NT2/D1 (cell line): ENCODE data around the gene ZNF593OS.

Source experiments
- DNase-seq: peaks from one replicate; pipeline ENCODE4 v3.0.0-alpha.2; 2011; ENCODE audit warnings: low read depth, low spot score
- H3K27me3 ChIP-seq: 2 replicates; pipeline ENCODE4 v1.6.0; 2011; ENCODE audit warnings: mild to moderate bottlenecking; ENCODE audit not compliant: insufficient read length, insufficient read depth
- H3K36me3 ChIP-seq: 2 replicates; pipeline ENCODE4 v1.6.1; 2011; ENCODE audit warnings: mild to moderate bottlenecking, low read length, mixed read lengths; ENCODE audit not compliant: insufficient read depth, insufficient read length
- H3K4me1 ChIP-seq: 2 replicates; pipeline ENCODE4 v1.5.1; 2011; ENCODE audit not compliant: insufficient read depth, insufficient read length
- H3K4me3 ChIP-seq: 2 replicates; pipeline ENCODE4 v1.5.1; 2011; ENCODE audit warnings: low read depth; ENCODE audit not compliant: insufficient read length
- H3K9ac ChIP-seq: 2 replicates; pipeline ENCODE4 v1.6.0; 2011; ENCODE audit warnings: low read depth; ENCODE audit not compliant: insufficient read length
- H3K9me3 ChIP-seq: 2 replicates; pipeline ENCODE4 v1.5.1; 2011; ENCODE audit warnings: mild to moderate bottlenecking, low read length; ENCODE audit not compliant: insufficient read depth
- SUZ12 ChIP-seq: IDR thresholded peaks from 2 replicates; pipeline ENCODE4 v1.6.1; 2011; ENCODE audit not compliant: insufficient read length, insufficient read depth; ENCODE audit errors: extremely low read depth
- YY1 ChIP-seq: IDR thresholded peaks from 2 replicates; pipeline ENCODE4 v1.6.1; 2011; ENCODE audit not compliant: insufficient read length, insufficient read depth
- ZNF274 ChIP-seq: IDR thresholded peaks from 2 replicates; pipeline ENCODE4 v1.6.1; 2011; ENCODE audit warnings: mild to moderate bottlenecking, low read depth, low read length

ZNF593OS gene

DNA sequence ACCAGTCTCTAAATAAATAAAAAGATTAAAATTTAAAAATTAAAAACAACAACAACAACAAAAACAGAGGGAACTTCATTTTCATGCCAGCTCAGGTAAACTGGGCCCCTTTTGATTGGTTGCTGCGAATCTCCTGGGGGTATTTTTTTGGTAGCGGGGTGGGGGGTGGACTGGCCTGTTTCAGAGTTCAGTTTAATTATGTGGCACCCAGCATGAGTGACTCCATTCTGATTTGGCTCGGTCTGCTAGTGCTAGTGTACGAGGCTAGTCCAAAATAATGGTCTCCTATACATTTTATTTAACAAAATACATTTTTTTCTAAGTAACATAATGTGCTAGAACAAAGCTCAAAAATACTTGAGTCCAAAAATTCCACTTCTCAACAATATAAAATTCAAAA lies 41.9 kb downstream of the ZNF593OS start:
- no peaks in the 10 kb centered on the region for H3K9me3 ChIP-seq
- no peaks in the 10 kb centered on the region for H3K4me1 ChIP-seq
- no peak for DNase-seq
- no peak for TF ChIP-seq YY1
- H3K36me3 ChIP-seq, result no peaks in the 10 kb centered on the region
- no peak overlapping the region for H3K4me3 ChIP-seq
- no peak overlapping the region for H3K9ac ChIP-seq
- no peaks in the 10 kb centered on the region for H3K27me3 ChIP-seq

DNA sequence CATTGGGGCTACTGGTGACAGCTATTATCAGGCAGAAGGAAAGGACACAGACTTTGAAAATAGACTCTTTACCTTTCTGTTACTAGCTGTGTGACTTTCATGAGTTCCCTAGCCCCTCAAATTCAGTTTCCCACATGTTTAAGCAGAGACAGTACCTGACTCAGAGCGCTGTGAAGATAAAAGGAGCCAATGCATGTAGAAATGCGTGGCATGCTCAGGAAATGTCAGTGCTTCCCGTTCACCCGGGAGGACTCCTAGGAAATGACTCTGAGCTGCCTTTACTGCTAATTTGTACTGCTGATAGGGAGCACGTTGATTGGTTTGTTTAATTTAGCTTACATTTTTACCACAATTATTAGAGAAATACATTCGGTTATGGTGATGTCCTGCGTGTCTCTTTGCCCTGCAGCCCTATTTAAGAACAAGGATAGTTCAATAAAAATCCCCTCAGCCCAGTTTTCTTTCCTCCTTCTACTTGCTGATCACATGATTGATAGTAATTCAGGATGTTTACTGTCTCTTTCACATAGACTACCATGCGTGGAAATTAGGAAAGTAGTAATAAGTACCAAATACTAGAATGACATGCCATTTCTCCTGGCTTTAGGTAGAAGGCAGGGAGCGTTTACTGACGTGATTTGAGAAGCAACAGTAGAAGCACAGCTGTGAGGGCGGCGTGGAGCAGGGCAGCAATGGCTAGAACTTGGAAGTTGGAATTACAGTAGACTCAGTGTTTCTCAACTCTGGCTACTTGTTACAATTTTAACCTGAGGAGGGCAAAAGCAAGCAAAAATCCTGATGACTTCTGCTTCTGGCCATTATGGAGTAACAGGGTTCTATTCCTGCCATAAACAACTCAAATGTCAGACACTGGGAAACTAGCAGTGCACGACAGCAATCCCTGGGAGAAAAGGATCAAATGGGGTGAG lies 44.1 kb downstream of the ZNF593OS start:
- no peaks in the 10 kb centered on the region for H3K36me3 ChIP-seq
- H3K9me3 ChIP-seq, result no peaks in the 10 kb centered on the region
- H3K4me3 ChIP-seq, result no peak overlapping the region
- TF ChIP-seq SUZ12 (no peak), YY1 (no peak), ZNF274 (no peak)
- DNase-seq, result no peak
- H3K27me3 ChIP-seq, result no peaks in the 10 kb centered on the region
- H3K4me1 ChIP-seq, result no peaks in the 10 kb centered on the region
- H3K9ac ChIP-seq, result no peak overlapping the region

DNA sequence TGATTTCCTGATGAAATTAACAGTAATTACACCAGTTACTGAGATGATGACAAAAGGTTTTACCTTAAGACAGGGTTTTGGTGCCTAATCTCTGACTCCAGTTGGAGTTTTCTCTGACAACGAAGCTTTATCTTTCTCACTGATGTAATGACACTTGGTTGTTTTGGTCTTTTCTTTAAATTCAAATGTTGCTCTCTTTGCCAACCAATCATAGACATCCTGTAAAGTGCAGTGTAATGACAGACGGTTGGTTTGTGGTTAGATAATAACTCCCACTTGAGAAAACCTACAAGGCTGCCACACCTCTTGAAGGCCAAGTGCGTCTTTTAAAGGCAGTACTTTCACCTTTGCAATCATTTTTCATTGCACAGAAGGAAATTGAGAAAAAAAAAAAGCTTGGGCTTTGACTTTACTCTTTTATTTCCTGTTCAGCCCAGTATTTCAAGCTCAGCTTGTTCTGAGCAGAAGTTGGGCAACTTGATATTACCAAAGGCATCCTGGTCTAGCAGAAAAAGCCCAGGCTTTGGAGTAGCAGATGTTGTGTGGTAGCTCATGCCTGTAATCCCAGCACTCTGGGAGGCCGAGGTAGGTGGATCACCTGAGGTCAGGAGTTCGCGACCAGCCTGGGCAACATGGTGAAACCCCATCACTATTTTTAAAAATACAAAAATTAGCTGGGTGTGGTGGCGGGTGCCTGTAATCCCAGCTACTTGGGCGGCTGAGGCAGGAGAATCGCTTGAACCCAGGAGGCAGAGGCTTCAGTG lies 45.1 kb downstream of the ZNF593OS start:
- Histone ChIP-seq H3K4me1 (no peaks in the 10 kb centered on the region), H3K36me3 (no peaks in the 10 kb centered on the region), H3K9me3 (no peaks in the 10 kb centered on the region), H3K9ac (no peak overlapping the region), H3K4me3 (no peak overlapping the region), H3K27me3 (no peaks in the 10 kb centered on the region)
- TF ChIP-seq YY1 (no peak), ZNF274 (no peak), SUZ12 (no peak)
- DNase-seq, result no peak

DNA sequence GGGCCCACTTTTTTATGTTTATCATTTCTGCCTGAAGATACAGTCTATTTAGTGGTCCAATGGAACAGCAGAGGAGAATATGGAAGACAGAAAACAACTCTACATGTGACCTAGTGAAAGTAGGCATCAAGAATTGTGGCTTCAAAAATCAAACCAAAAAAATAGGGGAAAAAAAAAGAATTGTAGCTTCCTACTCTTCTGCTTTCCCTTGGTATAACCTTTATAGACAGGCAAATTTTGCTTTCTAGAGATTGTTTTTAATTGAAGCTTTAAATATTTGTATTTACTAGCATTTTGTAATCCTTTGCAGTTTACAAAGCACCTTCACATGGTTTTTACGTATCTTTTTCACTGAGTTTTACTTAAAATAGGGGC lies 45.7 kb downstream of the ZNF593OS start:
- no peaks in the 10 kb centered on the region for H3K9me3 ChIP-seq
- TF ChIP-seq ZNF274 (no peak), SUZ12 (no peak)
- no peaks in the 10 kb centered on the region for H3K36me3 ChIP-seq
- no peaks in the 10 kb centered on the region for H3K27me3 ChIP-seq
- H3K9ac ChIP-seq, result no peak overlapping the region
- H3K4me3 ChIP-seq, result no peak overlapping the region
- no peak for DNase-seq
- no peaks in the 10 kb centered on the region for H3K4me1 ChIP-seq

DNA sequence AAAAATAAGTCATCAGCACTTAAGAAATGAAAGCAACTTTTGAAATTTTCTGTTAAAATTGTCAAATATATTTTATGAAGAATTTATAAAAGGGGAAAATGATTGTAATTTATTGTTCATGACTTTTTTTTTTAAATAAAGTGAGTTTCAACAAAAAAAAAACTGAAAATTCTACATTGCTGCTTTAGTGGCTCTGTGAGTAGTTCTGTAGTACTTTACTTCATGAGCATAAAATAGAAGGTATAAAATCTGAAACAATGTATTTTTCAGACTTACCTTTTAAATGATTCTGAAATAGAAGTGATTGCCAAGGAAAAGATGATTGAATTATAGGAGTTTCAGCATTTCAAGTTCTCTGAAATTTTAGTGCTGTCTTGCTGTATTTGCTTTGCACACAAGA lies 46.2 kb downstream of the ZNF593OS start:
- Histone ChIP-seq H3K27me3 (no peaks in the 10 kb centered on the region), H3K36me3 (no peaks in the 10 kb centered on the region), H3K9ac (no peak overlapping the region), H3K4me1 (no peaks in the 10 kb centered on the region), H3K4me3 (no peak overlapping the region), H3K9me3 (no peaks in the 10 kb centered on the region)
- TF ChIP-seq ZNF274 (no peak), SUZ12 (no peak), YY1 (no peak)
- no peak for DNase-seq

DNA sequence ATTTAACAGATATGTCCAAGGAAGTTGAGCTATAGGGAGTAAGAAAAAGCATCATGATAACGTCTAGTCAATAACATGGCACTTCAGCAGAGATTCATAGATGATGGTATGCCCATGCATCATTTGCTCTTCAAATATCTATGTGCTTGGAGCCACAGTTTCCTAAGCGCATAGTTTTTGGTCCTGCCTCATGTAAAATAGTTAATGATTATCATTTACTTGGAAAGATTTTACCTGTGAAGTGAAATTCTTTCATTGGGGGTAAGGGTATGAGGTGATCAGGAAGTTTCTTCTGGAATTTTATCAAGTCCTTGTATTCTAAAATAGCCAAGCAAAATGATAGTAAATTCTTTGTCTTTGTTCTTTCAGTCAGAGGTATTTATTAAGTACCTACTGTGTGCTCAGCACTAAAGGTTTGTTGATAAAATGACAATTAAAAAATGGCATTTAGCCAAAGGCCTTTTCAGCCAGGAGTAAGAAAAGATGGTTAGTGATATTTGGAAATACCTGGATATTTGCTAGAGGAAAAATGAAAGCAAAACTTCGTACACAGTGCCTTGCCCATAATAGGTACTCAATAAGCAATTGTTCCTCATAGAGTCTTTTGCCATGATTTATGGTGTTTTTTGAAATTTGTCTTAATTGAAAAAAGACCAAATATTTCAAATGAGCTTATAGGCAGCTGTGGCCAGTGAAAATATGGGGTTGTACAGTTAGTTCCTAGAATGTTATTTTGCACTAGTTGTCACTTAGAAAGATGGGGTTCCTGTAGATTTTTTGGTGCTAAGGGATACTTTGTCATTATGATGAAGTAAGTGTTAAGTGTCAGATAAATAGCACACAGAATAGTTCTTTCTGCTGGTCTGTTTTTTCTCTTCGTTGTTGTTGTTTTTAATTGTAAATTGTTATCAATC lies 47.0 kb downstream of the ZNF593OS start:
- Histone ChIP-seq H3K4me3 (no peak overlapping the region), H3K9me3 (no peaks in the 10 kb centered on the region), H3K9ac (no peak overlapping the region), H3K27me3 (no peaks in the 10 kb centered on the region), H3K36me3 (no peaks in the 10 kb centered on the region), H3K4me1 (no peaks in the 10 kb centered on the region)
- no peak for TF ChIP-seq ZNF274
- TF ChIP-seq SUZ12, result no peak
- no peak for TF ChIP-seq YY1
- DNase-seq, result no peak
